ENCODE measurements around the gene CEMIP. TPM values are rescaled to one million over a fixed set of nuclear protein-coding genes. Genes with fewer than 3 reads are reported as not detected.

CEMIP gene
- total and polyA plus RNA-seq, 2 of the 8 experiments (the other 6 are each of a cell fraction or from before 2014, with no cell fraction given): 0.11 to 0.60 TPM

DNA sequence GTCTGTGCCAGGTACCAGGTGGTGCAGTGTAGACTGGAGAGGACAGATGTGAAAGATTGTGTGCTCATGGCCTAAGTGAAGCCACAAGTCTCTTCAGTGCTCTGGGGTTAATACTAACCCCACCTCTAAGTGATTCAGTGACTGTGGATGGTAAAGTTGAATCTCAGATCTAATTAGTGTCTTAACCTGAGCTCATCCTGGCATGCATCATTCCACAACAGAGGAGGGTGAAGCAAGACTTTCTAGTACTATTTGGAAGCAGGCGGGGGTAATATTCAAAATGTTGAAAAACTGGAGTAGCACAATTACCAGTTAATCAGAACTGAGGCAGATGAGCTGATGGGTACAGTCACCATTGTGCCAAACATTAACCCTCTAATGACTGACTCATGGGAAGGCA lies 213.3 kb downstream of the CEMIP start:
- H3K14ac ChIP-seq (ENCODE audit: insufficient read length): no peak overlapping the region
- no peak overlapping the region for H3K23ac ChIP-seq (ENCODE audit: insufficient read length)
- POLR2A ChIA-PET (ENCODE audit: partially characterized antibody): interaction anchor here (1.0 kb wide), 1 partner anchor 9 kb away, joined by 3 read pairs; no protein-coding TSS in a partner anchor
- H3K4me3 ChIP-seq (ENCODE audit: extremely low read depth in 1 of 4, insufficient read depth in 2 of 4, low read depth in 3 of 4, low read length in 4 of 4): no peak overlapping the region
- H3K18ac ChIP-seq (ENCODE audit: extremely low read depth, low read length): no peak overlapping the region
- no peak overlapping the region for H4K8ac ChIP-seq (ENCODE audit: extremely low read depth, insufficient read depth, low read length)
- H2BK5ac ChIP-seq (ENCODE audit: low read depth, low read length): no peak overlapping the region
- no peak overlapping the region for H3K4me2 ChIP-seq (ENCODE audit: insufficient read depth in 1 of 2, low read depth in 2 of 2, low read length in 2 of 2)
- no peak overlapping the region for H4K91ac ChIP-seq (replicated peaks; ENCODE audit: insufficient read length, low read length)
- peaks cover 14 to 21% of the 10 kb centered on the region in 2 experiments for H3K79me2 ChIP-seq (ENCODE audit: control insufficient read depth in 1 of 2, insufficient read depth in 2 of 2, low read length in 2 of 2)
- H3K79me1 ChIP-seq (ENCODE audit: low read depth, low read length): peaks cover 3% of the 10 kb centered on the region; the same call in 1 of the 2 replicates
- no peak overlapping the region for H2AK5ac ChIP-seq (ENCODE audit: low read depth, low read length)
- H2BK120ac ChIP-seq (replicated peaks; ENCODE audit: low read depth, low read length): no peak overlapping the region
- H3K36me3 ChIP-seq (ENCODE audit: control insufficient read depth in 2 of 4, insufficient read depth in 4 of 4, low read length in 3 of 4): no peaks in the 10 kb centered on the region
- no peak overlapping the region for H2BK15ac ChIP-seq (ENCODE audit: low read length)
- 0 out of 2 replicates have a peak overlapping the region, but pooled peaks have one; percentile 30 for H2AFZ ChIP-seq (ENCODE audit: low read length)
- no peak overlapping the region for H2BK20ac ChIP-seq (ENCODE audit: low read length)
- no peak overlapping the region for H4K5ac ChIP-seq (ENCODE audit: insufficient read length, low read depth, low read length)
- DNase-seq (ENCODE audit: low read depth in 1 of 2, low spot score in 2 of 2) (no peak), FAIRE-seq (no peak)
- WGBS, 2 experiments (ENCODE audit: extremely low coverage in 1 of 2, insufficient coverage in 1 of 2, insufficient read length in 1 of 2, insufficient replicate concordance in 2 of 2, low coverage in 1 of 2, low lambda C conversion rate in 2 of 2, missing lambda C conversion rate in 1 of 2): 82% methylated on average over 1 of the region's 1 CpG; no CpG with 5 or more reads in 1 of the 2 experiments
- TF ChIP-seq CBX5 (IDR thresholded peaks at IDR 0.05; ENCODE audit: low read depth, low read length) (no peak), ASH2L (IDR thresholded peaks at IDR 0.05; ENCODE audit: low read length) (no peak), SIN3A (conservative IDR thresholded peaks at IDR 0.05 in 1 of 2, IDR thresholded peaks at IDR 0.05 in 1 of 2; ENCODE audit: low read depth in 1 of 2, low read length in 2 of 2) (no peak), POLR2A (IDR thresholded peaks at IDR 0.05; ENCODE audit: control extremely low read depth in 1 of 2, low read depth in 2 of 2, low read length in 2 of 2) (no peak), KDM4A (IDR thresholded peaks at IDR 0.05; ENCODE audit: low read depth, low read length, severe bottlenecking) (no peak), POU5F1 (IDR thresholded peaks at IDR 0.05; ENCODE audit: low read depth, low read length) (no peak), BRCA1 (IDR thresholded peaks at IDR 0.05; ENCODE audit: low read depth, low read length) (no peak)
- no peak overlapping the region for H3K56ac ChIP-seq (replicated peaks; ENCODE audit: insufficient read length, low read depth, low read length)
- H2BK12ac ChIP-seq (ENCODE audit: low read depth, low read length): no peak overlapping the region
- peaks cover 4% of the 10 kb centered on the region for H3K23me2 ChIP-seq (ENCODE audit: low read depth, low read length)
- H3K4me1 ChIP-seq (replicated peaks in 1 of 4; ENCODE audit: control insufficient read depth in 3 of 4, insufficient read depth in 4 of 4, low read length in 3 of 4): peaks cover 0 to 4% (median 2%) of the 10 kb centered on the region in 4 experiments; a peak in 2 of 7 replicates
- no peak overlapping the region for H3K9ac ChIP-seq (replicated peaks in 1 of 4; ENCODE audit: extremely low read depth in 1 of 4, low read depth in 3 of 4, low read length in 3 of 4)
- no peaks in the 10 kb centered on the region for H4K20me1 ChIP-seq (replicated peaks in 1 of 2; ENCODE audit: control insufficient read depth in 1 of 2, insufficient read depth in 2 of 2, low read length in 2 of 2)
- no peak overlapping the region for H3K27ac ChIP-seq (ENCODE audit: low read depth, low read length)
- H3K4ac ChIP-seq (replicated peaks; ENCODE audit: insufficient read length, low read depth, low read length): no peak overlapping the region
- H3K9me3 ChIP-seq (ENCODE audit: insufficient read depth in 2 of 2, low read depth in 1 of 2, low read length in 1 of 2): no peaks in the 10 kb centered on the region
- no peaks in the 10 kb centered on the region for H3K27me3 ChIP-seq (replicated peaks in 1 of 4; ENCODE audit: control insufficient read depth in 3 of 4, extremely low read depth in 1 of 4, insufficient read depth in 3 of 4, low read length in 3 of 4)
- CTCF ChIA-PET (ENCODE audit: partially characterized antibody): interaction anchor here (2.5 kb wide), 1 partner anchor 274 kb away, joined by 8 read pairs; no protein-coding TSS in a partner anchor
